ENCODE results near the gene PNMA8C. TPM values are rescaled to one million over a fixed set of nuclear protein-coding genes. Genes with fewer than 3 reads are reported as not detected.

The PNMA8C gene
- total and polyA plus RNA-seq, 2 experiments from 2014 or later, result 0.44 to 2.3 TPM

DNA sequence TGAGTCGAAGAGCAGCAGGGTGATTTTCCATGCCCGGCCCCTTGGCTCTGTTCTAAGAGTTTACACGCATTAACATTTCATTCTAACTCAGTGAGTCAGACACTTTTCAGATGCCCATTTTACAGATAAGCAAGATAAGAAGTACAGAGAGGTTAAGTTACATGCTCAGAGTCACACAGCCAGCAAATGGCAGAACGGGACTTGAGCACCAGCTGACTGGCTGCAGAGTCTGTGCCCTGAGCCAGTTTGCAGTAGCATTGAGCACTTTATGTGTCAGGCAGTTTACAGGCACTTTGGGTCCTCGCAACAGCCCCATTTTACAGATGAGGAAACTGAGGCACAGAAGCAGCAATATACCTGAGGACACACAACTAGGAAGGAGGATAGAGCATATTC, 34.3 kb downstream of the PNMA8C start:
- DNase-seq (ENCODE audit: low spot score), result no peak
- Histone ChIP-seq H3K79me2 (replicated peaks; ENCODE audit: insufficient read depth) (no peaks in the 10 kb centered on the region), H3K4me3 (no peak overlapping the region), H3F3A (replicated peaks; ENCODE audit: low read depth) (peaks cover 18% of the 10 kb centered on the region), H3K9me2 (ENCODE audit: insufficient read depth) (no peaks in the 10 kb centered on the region), H3K4me2 (no peak overlapping the region), H3K27ac (ENCODE audit: low read depth) (no peak overlapping the region), H2AFZ (no peak overlapping the region), H3K4me1 (ENCODE audit: insufficient read depth) (peaks cover 4% of the 10 kb centered on the region; the same call in 1 of the 2 replicates), H3K36me3 (ENCODE audit: insufficient read depth) (no peaks in the 10 kb centered on the region), H4K20me1 (replicated peaks; ENCODE audit: insufficient read depth) (no peaks in the 10 kb centered on the region; the same call in 1 of the 2 replicates), H3K27me3 (ENCODE audit: insufficient read depth) (no peaks in the 10 kb centered on the region)
- Mint-ChIP-seq H3K36me3 (ENCODE audit: low read depth) (peaks cover 25% of the 10 kb centered on the region), H3K9me3 (no peaks in the 10 kb centered on the region), H3K27ac (no peak overlapping the region; the same call in 1 of the 2 replicates), H3K27me3 (ENCODE audit: insufficient read depth, low read depth, poor library complexity) (peaks cover 20% of the 10 kb centered on the region), H3K4me1 (peaks cover 24% of the 10 kb centered on the region), H3K4me3 (no peak overlapping the region)
- TF ChIP-seq POLR2AphosphoS5 (IDR thresholded peaks at IDR 0.05; ENCODE audit: low read depth) (no peak), NANOG (IDR thresholded peaks at IDR 0.05; ENCODE audit: borderline replicate concordance) (no peak), EZH2phosphoT487 (IDR thresholded peaks at IDR 0.05; ENCODE audit: unreplicated experiment) (no peak), ETS1 (IDR thresholded peaks at IDR 0.05) (no peak), ZNF331 (CRISPR knock-in tag; IDR thresholded peaks at IDR 0.05; ENCODE audit: low read depth) (no peak), EZH2 (IDR thresholded peaks at IDR 0.05; ENCODE audit: low read depth, unreplicated experiment) (no peak), JUNB (IDR thresholded peaks at IDR 0.05; ENCODE audit: unreplicated experiment) (no peak), STAT1 (IDR thresholded peaks at IDR 0.05; ENCODE audit: unreplicated experiment) (no peak), REST (IDR thresholded peaks at IDR 0.05; ENCODE audit: unreplicated experiment) (no peak), CTCF (conservative IDR thresholded peaks at IDR 0.05; ENCODE audit: low read depth in 2 of 2) (no peak), ZNF114 (CRISPR knock-in tag; IDR thresholded peaks at IDR 0.05) (no peak), CREB1 (CRISPR knock-in tag; IDR thresholded peaks at IDR 0.05; ENCODE audit: low read depth) (no peak)
- TF ChIP-seq, protein P1, sequence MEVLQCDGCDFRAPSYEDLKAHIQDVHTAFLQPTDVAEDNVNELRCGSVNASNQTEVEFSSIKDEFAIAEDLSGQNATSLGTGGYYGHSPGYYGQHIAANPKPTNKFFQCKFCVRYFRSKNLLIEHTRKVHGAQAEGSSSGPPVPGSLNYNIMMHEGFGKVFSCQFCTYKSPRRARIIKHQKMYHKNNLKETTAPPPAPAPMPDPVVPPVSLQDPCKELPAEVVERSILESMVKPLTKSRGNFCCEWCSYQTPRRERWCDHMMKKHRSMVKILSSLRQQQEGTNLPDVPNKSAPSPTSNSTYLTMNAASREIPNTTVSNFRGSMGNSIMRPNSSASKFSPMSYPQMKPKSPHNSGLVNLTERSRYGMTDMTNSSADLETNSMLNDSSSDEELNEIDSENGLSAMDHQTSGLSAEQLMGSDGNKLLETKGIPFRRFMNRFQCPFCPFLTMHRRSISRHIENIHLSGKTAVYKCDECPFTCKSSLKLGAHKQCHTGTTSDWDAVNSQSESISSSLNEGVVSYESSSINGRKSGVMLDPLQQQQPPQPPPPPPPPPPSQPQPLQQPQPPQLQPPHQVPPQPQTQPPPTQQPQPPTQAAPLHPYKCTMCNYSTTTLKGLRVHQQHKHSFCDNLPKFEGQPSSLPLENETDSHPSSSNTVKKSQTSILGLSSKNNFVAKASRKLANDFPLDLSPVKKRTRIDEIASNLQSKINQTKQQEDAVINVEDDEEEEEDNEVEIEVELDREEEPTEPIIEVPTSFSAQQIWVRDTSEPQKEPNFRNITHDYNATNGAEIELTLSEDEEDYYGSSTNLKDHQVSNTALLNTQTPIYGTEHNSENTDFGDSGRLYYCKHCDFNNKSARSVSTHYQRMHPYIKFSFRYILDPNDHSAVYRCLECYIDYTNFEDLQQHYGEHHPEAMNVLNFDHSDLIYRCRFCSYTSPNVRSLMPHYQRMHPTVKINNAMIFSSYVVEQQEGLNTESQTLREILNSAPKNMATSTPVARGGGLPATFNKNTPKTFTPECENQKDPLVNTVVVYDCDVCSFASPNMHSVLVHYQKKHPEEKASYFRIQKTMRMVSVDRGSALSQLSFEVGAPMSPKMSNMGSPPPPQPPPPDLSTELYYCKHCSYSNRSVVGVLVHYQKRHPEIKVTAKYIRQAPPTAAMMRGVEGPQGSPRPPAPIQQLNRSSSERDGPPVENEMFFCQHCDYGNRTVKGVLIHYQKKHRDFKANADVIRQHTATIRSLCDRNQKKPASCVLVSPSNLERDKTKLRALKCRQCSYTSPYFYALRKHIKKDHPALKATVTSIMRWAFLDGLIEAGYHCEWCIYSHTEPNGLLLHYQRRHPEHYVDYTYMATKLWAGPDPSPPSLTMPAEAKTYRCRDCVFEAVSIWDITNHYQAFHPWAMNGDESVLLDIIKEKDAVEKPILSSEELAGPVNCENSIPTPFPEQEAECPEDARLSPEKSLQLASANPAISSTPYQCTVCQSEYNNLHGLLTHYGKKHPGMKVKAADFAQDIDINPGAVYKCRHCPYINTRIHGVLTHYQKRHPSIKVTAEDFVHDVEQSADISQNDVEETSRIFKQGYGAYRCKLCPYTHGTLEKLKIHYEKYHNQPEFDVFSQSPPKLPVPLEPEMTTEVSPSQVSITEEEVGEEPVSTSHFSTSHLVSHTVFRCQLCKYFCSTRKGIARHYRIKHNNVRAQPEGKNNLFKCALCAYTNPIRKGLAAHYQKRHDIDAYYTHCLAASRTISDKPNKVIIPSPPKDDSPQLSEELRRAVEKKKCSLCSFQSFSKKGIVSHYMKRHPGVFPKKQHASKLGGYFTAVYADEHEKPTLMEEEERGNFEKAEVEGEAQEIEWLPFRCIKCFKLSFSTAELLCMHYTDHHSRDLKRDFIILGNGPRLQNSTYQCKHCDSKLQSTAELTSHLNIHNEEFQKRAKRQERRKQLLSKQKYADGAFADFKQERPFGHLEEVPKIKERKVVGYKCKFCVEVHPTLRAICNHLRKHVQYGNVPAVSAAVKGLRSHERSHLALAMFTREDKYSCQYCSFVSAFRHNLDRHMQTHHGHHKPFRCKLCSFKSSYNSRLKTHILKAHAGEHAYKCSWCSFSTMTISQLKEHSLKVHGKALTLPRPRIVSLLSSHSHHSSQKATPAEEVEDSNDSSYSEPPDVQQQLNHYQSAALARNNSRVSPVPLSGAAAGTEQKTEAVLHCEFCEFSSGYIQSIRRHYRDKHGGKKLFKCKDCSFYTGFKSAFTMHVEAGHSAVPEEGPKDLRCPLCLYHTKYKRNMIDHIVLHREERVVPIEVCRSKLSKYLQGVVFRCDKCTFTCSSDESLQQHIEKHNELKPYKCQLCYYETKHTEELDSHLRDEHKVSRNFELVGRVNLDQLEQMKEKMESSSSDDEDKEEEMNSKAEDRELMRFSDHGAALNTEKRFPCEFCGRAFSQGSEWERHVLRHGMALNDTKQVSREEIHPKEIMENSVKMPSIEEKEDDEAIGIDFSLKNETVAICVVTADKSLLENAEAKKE (CRISPR knock-in tag; IDR thresholded peaks at IDR 0.05), result no peak
- ATAC-seq, result no peak
